RWPE2 (cell line): ENCODE data around the gene IGSF21.
"Not testable (repeated sequence)": the region's sequence is repeated elsewhere in the genome, so short reads cannot be mapped to it uniquely, and the experiment has no call there.

Experiments used
- ATAC-seq: fragments of 200-7000 bp; cut with Tn5 transposase; 3 replicates; pipeline ENCODE4 v1.9.1; 2021; ENCODE audit warnings: low read depth
- DNase-seq: peaks from one replicate; pipeline ENCODE4 v3.0.0-alpha.2; 2020; ENCODE audit warnings: low spot score
- H3K27ac ChIP-seq: fragments of 450-650 bp; 2 replicates; pipeline ENCODE4 v1.5.1; 2017; ENCODE audit warnings: mild to moderate bottlenecking; ENCODE audit not compliant: poor library complexity, severe bottlenecking
- H3K27me3 ChIP-seq: fragments of 250-450 bp; sonication (Bioruptor Pico); 2 replicates; pipeline ENCODE4 v1.5.1; 2021; ENCODE audit warnings: mild to moderate bottlenecking, moderate library complexity; ENCODE audit not compliant: insufficient read depth, poor library complexity, severe bottlenecking
- H3K36me3 ChIP-seq: fragments of 250-450 bp; sonication (Bioruptor Pico); 2 replicates; pipeline ENCODE4 v1.5.1; 2020; ENCODE audit warnings: low read depth, mild to moderate bottlenecking, moderate library complexity
- H3K4me1 ChIP-seq: fragments of 250-450 bp; sonication (Bioruptor Pico); 2 replicates; pipeline ENCODE4 v1.5.1; 2021; ENCODE audit warnings: mild to moderate bottlenecking, moderate library complexity; ENCODE audit not compliant: insufficient read depth, poor library complexity, severe bottlenecking
- H3K4me3 ChIP-seq: fragments of 250-450 bp; sonication (Bioruptor Pico); 2 replicates; pipeline ENCODE4 v1.5.1; 2021; ENCODE audit warnings: mild to moderate bottlenecking, moderate library complexity; ENCODE audit not compliant: severe bottlenecking
- H3K9me3 ChIP-seq: fragments of 250-450 bp; sonication (Bioruptor Pico); 2 replicates; pipeline ENCODE4 v1.5.1; 2021; ENCODE audit warnings: mild to moderate bottlenecking, moderate library complexity; ENCODE audit not compliant: severe bottlenecking
- TF ChIP-seq, protein P1 (sequence below): fragments of 450-650 bp; IDR thresholded peaks from one replicate; pipeline ENCODE4 v1.5.1; 2017; ENCODE audit warnings: mild to moderate bottlenecking, moderate library complexity; ENCODE audit not compliant: poor library complexity, severe bottlenecking

IGSF21 gene

DNA sequence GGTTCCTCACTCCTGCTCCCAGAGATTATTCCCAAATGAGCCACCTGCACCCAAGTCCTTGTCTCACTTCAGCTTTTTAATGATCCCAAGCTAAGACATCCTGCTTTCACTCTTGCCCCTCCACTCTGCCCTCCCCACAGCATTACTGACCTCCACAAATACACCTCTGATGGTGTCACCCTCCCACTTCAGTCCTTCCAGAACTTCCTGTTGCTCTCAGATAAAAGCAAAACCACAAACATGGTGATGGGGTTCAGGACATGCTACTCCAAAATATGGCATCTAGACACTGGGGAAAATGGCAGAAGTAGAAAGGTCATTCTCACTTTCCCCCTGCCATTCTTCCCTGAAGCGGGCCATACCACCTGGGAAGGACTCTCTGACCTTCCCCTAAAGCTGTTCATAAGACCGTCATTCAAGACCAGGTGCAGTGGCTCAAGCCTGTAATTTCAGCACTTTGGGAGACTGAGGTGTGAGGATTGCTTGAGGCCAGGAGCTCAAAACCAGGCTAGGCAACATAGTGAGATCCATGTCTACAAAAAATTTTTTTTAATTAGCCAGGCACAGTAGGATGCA is 307.4 kb downstream of the IGSF21 start:
- peaks cover 5% of the 10 kb centered on the region for H3K27me3 ChIP-seq
- no peak for DNase-seq
- TF ChIP-seq, protein P1, sequence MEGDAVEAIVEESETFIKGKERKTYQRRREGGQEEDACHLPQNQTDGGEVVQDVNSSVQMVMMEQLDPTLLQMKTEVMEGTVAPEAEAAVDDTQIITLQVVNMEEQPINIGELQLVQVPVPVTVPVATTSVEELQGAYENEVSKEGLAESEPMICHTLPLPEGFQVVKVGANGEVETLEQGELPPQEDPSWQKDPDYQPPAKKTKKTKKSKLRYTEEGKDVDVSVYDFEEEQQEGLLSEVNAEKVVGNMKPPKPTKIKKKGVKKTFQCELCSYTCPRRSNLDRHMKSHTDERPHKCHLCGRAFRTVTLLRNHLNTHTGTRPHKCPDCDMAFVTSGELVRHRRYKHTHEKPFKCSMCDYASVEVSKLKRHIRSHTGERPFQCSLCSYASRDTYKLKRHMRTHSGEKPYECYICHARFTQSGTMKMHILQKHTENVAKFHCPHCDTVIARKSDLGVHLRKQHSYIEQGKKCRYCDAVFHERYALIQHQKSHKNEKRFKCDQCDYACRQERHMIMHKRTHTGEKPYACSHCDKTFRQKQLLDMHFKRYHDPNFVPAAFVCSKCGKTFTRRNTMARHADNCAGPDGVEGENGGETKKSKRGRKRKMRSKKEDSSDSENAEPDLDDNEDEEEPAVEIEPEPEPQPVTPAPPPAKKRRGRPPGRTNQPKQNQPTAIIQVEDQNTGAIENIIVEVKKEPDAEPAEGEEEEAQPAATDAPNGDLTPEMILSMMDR, result no peak
- ATAC-seq, result no peak
- H3K27ac ChIP-seq, result no peak overlapping the region
- no peaks in the 10 kb centered on the region for H3K9me3 ChIP-seq
- no peak overlapping the region for H3K4me3 ChIP-seq
- no peaks in the 10 kb centered on the region for H3K4me1 ChIP-seq
- no peaks in the 10 kb centered on the region for H3K36me3 ChIP-seq

DNA sequence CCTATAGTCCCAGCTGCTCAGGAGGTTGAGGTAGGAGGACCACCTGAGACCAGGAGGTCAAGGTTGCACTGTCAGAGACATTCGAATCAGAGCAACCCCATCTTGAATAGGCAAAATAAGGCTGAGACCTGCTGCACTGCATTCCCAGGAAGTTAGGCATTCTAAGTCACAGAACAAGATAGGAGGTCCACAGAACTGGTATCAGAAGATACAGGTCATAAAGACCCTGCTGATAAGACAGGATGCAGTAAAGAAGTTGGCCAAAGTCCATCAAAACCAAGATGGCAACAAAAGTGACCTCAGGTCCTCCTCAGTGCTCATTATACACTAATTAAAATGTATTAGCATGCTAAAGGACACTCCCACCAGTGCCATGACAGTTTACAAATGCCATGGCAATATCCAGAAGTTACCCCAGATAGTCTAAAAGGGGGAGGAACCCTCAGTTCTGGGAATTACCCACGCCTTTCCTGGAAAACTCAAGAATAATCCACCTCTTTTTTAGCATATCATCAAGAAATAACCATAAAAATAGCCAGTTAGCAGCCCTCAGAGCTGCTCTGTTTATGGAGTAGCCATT is 307.9 kb downstream of the IGSF21 start:
- H3K27ac ChIP-seq, result no peak overlapping the region

DNA sequence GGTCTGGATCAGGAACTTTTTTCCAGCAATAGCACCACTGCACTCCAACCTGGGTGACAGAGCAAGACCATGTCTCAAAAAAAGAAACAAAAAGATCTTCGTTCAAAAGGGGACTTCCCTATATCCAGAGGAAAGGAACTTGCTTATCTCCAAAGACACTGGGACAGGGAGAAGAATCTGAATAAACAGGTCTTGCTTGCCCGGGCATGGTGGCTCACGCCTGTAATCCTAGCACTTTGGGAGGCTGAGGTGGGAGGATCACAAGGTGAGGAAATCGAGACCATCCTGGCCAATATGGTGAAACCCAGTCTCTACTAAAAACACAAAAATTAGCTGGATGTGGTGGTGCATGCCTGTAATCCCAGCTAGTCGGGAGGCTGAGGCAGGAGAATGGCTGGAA is 308.5 kb downstream of the IGSF21 start:
- not testable (repeated sequence) for H3K27me3 ChIP-seq, H3K4me1 ChIP-seq, H3K27ac ChIP-seq

More for the DNA sequence above, 307.9 kb downstream of the IGSF21 start:
- DNase-seq (no peak), ATAC-seq (no peak)
- Histone ChIP-seq H3K36me3 (no peaks in the 10 kb centered on the region), H3K4me3 (no peak overlapping the region), H3K4me1 (no peaks in the 10 kb centered on the region), H3K27me3 (peaks cover 5% of the 10 kb centered on the region), H3K9me3 (no peaks in the 10 kb centered on the region)
- TF ChIP-seq, protein P1, result no peak

DNA sequence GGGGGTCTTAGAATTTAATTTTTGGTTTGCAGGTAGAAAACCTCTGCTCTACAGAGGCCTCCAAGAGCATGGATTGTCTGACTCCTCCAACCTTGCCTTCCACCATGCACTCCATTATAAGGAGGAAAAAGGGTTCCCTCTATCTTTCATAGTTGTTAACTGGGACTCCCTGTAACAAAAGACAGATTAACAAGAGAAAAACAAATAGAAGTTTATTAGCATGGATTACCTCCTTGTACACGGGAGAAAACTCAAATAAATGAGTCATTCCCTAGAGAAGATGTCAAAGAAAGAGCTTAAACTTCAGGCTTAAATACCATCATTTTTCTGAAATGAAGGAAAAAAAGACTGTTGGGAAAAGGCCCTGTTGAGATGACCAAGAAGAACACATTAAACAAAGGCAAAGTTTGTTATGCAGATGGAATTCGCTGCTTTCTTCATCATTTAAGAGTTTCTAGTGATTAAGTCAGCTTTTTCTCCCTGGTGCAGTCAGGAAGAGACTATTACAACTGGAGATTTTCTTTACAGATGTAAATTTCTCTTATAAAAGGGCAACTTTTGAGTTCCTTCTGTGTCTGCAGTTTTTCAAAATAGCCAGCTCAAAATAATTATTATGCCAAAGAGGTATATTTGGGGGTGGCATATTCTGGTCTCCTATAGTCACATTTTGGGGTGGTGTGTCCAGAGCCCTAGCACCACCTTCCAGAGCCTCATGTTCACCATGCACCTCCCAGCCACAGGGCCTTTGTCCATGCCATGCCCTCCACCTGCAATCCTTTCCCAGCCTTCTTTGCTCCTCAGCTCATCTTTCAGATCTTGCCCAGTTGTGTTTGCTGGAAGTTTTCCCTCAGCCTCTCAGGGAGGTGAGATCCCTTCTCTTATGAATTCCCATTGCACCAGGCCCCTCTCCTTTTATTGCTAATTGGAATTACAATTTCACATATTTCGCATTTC is 310.0 kb downstream of the IGSF21 start:
- Histone ChIP-seq H3K36me3 (no peaks in the 10 kb centered on the region), H3K4me3 (no peak overlapping the region), H3K4me1 (no peaks in the 10 kb centered on the region), H3K27ac (no peak overlapping the region), H3K9me3 (no peaks in the 10 kb centered on the region), H3K27me3 (peaks cover 5% of the 10 kb centered on the region)
- TF ChIP-seq, protein P1, result no peak
- DNase-seq (no peak), ATAC-seq (no peak)

More for the DNA sequence above, 308.5 kb downstream of the IGSF21 start:
- not testable (repeated sequence) for DNase-seq, H3K36me3 ChIP-seq, ATAC-seq, H3K9me3 ChIP-seq, H3K4me3 ChIP-seq

DNA sequence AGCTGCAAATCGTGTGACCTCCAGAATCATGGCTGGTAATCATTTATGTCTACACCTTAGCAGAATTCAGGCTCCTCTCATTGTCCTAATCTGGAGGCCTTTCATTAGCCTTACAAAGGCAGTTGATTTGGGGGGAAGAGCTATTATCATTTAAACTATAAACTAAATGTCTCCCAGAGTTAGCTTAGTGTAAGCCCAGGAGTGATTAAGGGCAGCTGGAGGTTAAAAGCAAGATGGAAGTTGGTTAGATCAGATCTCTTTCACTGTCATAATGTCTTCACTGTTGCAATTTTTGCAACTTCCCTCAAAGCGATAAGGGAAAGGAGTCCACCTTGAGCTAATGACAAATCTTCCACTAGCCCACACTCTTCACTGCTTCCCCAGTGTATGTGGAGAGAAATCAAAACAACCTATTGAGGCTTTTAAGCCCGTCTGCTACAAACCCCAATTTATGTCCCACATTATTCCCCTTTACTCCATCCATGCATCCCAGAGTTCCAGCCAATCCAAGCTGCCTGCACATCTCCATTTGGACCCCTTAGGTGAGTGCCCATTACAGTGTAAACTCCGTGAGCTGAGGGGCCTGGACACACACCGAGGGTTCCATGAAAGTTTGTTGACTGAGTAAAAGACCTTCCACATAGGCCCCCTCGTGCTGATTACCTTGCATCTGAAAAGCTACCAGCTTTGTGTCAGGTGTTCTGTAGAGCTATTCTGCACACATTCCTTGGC is 311.7 kb downstream of the IGSF21 start:
- TF ChIP-seq, protein P1, result no peak
- DNase-seq, result no peak
- Histone ChIP-seq H3K4me1 (no peaks in the 10 kb centered on the region), H3K36me3 (no peaks in the 10 kb centered on the region), H3K27me3 (peaks cover 5% of the 10 kb centered on the region), H3K27ac (no peak overlapping the region), H3K9me3 (no peaks in the 10 kb centered on the region), H3K4me3 (no peak overlapping the region)
- no peak for ATAC-seq
